HEK293 (cell line): ENCODE results near the gene BBC3.
A peak's percentile ranks its signal among the peaks of the same experiment; 100 is the strongest.

Experiments
- CTCF ChIA-PET: fragments of 350-600 bp; formaldehyde crosslinking; extraction: SDS; loops from one replicate; lab custom pipeline; 2021; ENCODE audit warnings: antibody characterized with exemption; lab: Yijun Ruan, JAX
- POLR2A ChIA-PET: fragments of 300-600 bp; formaldehyde crosslinking; extraction: SDS; loops from one replicate; lab custom pipeline; 2020; ENCODE audit warnings: antibody characterized with exemption, inconsistent platforms; lab: Yijun Ruan, JAX
- H3K27ac ChIP-seq: fragments of 200-500 bp; sonication (Bioruptor generic); 2 replicates; pipeline ENCODE4 v1.5.1; 2014; ENCODE audit warnings: low read depth, low read length, control low read depth, inconsistent platforms; ENCODE audit errors: extremely low read depth
- H3K36me3 ChIP-seq, 2 experiments: fragments of 200-500 bp in 1 of 2; sonication (Bioruptor generic) in 1 of 2; 1 replicate in 1 of 2; 2 replicates in 1 of 2; pipeline ENCODE4 v1.5.1; 2014 to 2017; ENCODE audit warnings: inconsistent platforms in 2 of 2, low read length in 2 of 2; ENCODE audit not compliant: control insufficient read depth in 2 of 2, insufficient read depth in 1 of 2
- H3K4me1 ChIP-seq: fragments of 200-500 bp; sonication (Bioruptor generic); 2 replicates; pipeline ENCODE4 v1.5.1; 2014; ENCODE audit warnings: mild to moderate bottlenecking, low read length, inconsistent platforms; ENCODE audit not compliant: control insufficient read depth, insufficient read depth
- H3K4me3 ChIP-seq: 2 replicates; pipeline ENCODE4 v1.5.1; 2011; ENCODE audit warnings: low read depth, mild to moderate bottlenecking, control low read depth, low read length, moderate library complexity
- H3K9me3 ChIP-seq: fragments of 200-500 bp; sonication (Bioruptor generic); 2 replicates; pipeline ENCODE4 v1.5.1; 2014; ENCODE audit warnings: low read depth, low read length, inconsistent platforms; ENCODE audit not compliant: control insufficient read depth, insufficient read depth
- EGR2 ChIP-seq: fragments of 450-650 bp; formaldehyde crosslinking; IDR thresholded peaks from 2 replicates; pipeline ENCODE4 v1.5.1; 2016; ENCODE audit warnings: low read depth, missing biosample characterization, missing genetic modification characterization
- IKZF3 ChIP-seq: fragments of 450-650 bp; IDR thresholded peaks from 2 replicates; pipeline ENCODE4 v1.5.0; 2018; ENCODE audit warnings: missing biosample characterization, mild to moderate bottlenecking, missing genetic modification characterization, moderate library complexity
- ZBTB26 ChIP-seq: fragments of 450-650 bp; formaldehyde crosslinking; optimal IDR thresholded peaks from 2 replicates; pipeline ENCODE3; 2016; ENCODE audit warnings: missing biosample characterization, mild to moderate bottlenecking, missing genetic modification characterization
- ZNF16 ChIP-seq: fragments of 450-650 bp; formaldehyde crosslinking; IDR thresholded peaks from 2 replicates; pipeline ENCODE4 v1.5.1; 2016; ENCODE audit warnings: low read depth, missing biosample characterization, missing genetic modification characterization
- ZNF202 ChIP-seq: fragments of 450-650 bp; formaldehyde crosslinking; IDR thresholded peaks from 2 replicates; pipeline ENCODE4 v1.5.1; 2016; ENCODE audit warnings: missing biosample characterization, missing genetic modification characterization, borderline replicate concordance
- ZNF48 ChIP-seq: fragments of 450-650 bp; formaldehyde crosslinking; IDR thresholded peaks from 2 replicates; pipeline ENCODE4 v1.5.1; 2016; ENCODE audit warnings: missing biosample characterization, missing genetic modification characterization
- ZNF777 ChIP-seq: fragments of 450-650 bp; formaldehyde crosslinking; IDR thresholded peaks from 2 replicates; pipeline ENCODE4 v1.5.1; 2017; ENCODE audit warnings: missing biosample characterization, missing genetic modification characterization, borderline replicate concordance
- ZXDB ChIP-seq: fragments of 450-650 bp; formaldehyde crosslinking; IDR thresholded peaks from 2 replicates; pipeline ENCODE4 v1.5.1; 2016; ENCODE audit warnings: missing biosample characterization, missing genetic modification characterization
- TF ChIP-seq, protein P1 (sequence below): fragments of 450-650 bp; formaldehyde crosslinking; IDR thresholded peaks from 2 replicates; pipeline ENCODE4 v1.5.1; 2016; ENCODE audit warnings: missing biosample characterization, missing genetic modification characterization
- TF ChIP-seq, protein P2 (sequence below): fragments of 450-650 bp; formaldehyde crosslinking; IDR thresholded peaks from 2 replicates; pipeline ENCODE4 v1.5.1; 2016; ENCODE audit warnings: missing biosample characterization, missing genetic modification characterization
- TF ChIP-seq, protein P3 (sequence below): fragments of 450-650 bp; formaldehyde crosslinking; IDR thresholded peaks from 2 replicates; pipeline ENCODE4 v1.5.1; 2017; ENCODE audit warnings: missing biosample characterization, mild to moderate bottlenecking, missing genetic modification characterization, moderate library complexity
- TF ChIP-seq, protein P4 (sequence below): fragments of 450-650 bp; formaldehyde crosslinking; IDR thresholded peaks from 2 replicates; pipeline ENCODE4 v1.5.1; 2016; ENCODE audit warnings: missing biosample characterization, missing genetic modification characterization, low read depth
- TF ChIP-seq, protein P5 (sequence below): fragments of 450-650 bp; formaldehyde crosslinking; IDR thresholded peaks from 2 replicates; pipeline ENCODE4 v1.5.1; 2016; ENCODE audit warnings: missing biosample characterization, missing genetic modification characterization

Gene BBC3

DNA sequence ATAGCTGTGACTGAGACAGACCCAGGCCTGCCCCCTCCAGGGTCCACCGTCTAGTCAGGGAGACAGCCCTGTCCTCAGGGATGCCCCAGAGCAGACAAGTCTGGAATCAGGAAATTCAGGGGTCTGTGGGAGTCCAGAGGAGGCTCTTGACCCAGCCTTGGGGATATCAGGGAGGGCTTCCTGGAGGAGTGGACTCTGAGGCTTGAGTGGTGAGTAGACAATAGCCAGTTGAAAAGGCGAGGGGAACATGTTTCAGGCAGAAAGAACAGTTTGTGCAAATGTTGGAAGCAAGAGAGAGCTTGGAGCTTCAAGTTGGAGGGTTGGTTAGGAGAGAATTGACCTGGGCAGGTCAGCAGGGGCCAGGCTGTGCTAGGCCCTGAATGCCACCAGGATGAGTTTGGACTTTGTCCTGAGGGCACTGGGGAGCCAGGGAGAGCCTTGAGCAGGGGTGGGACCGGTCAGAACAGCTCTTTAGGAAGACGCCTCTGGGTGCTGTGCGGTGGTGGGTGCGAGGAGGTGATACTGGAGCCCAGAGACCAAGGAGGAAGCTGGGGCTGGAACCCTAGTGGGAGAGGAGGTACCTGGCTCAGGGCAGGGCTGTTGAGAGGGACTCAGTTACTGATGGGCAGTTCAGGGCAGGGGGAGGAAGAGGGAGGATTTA lies 28.0 kb upstream of the BBC3 start:
- CTCF ChIA-PET: interaction anchor here (0.5 to 1.5 kb wide), 7 partner anchors 9 to 151 kb away, joined by 3 to 4 read pairs (median 3); no protein-coding TSS in a partner anchor

GRCh38 chr19:47258434-47258833 lies 27.4 kb upstream of the BBC3 start:
- no peaks in the 10 kb centered on the region for H3K9me3 ChIP-seq
- CTCF ChIA-PET: interaction anchor here (0.6 to 0.7 kb wide), 3 partner anchors 24 to 152 kb away, joined by 3 read pairs; no protein-coding TSS in a partner anchor
- H3K4me3 ChIP-seq: no peak overlapping the region
- 0 out of 2 replicates have a peak overlapping the region, but pooled peaks have one; percentile 67 for H3K27ac ChIP-seq
- H3K4me1 ChIP-seq: peaks cover 12% of the 10 kb centered on the region
- no peak for TF ChIP-seq ZNF48 (tag by site-specific recombination)
- TF ChIP-seq, all 188 proteins: peak for 0
- POLR2A ChIA-PET: interaction anchor here (1.2 kb wide), 1 partner anchor 16 kb away, joined by 3 read pairs; no protein-coding TSS in a partner anchor
- H3K36me3 ChIP-seq: peaks cover 20 to 37% of the 10 kb centered on the region in 2 experiments; a peak in 2 of 3 replicates

More for the DNA sequence above, 28.0 kb upstream of the BBC3 start:
- Histone ChIP-seq H3K27ac (no peak overlapping the region), H3K4me1 (peaks cover 6% of the 10 kb centered on the region), H3K9me3 (no peaks in the 10 kb centered on the region), H3K4me3 (no peak overlapping the region), H3K36me3 (peaks cover 20 to 37% of the 10 kb centered on the region in 2 experiments; a peak in 2 of 3 replicates)
- POLR2A ChIA-PET: interaction anchor here (1.2 kb wide), 1 partner anchor 15 kb away, joined by 3 read pairs; no protein-coding TSS in a partner anchor
- no peak for TF ChIP-seq ZXDB (tag by site-specific recombination)
- 0 out of 2 replicates have a peak, but pooled peaks have one; percentile 56 for TF ChIP-seq ZNF16 (tag by site-specific recombination)

DNA sequence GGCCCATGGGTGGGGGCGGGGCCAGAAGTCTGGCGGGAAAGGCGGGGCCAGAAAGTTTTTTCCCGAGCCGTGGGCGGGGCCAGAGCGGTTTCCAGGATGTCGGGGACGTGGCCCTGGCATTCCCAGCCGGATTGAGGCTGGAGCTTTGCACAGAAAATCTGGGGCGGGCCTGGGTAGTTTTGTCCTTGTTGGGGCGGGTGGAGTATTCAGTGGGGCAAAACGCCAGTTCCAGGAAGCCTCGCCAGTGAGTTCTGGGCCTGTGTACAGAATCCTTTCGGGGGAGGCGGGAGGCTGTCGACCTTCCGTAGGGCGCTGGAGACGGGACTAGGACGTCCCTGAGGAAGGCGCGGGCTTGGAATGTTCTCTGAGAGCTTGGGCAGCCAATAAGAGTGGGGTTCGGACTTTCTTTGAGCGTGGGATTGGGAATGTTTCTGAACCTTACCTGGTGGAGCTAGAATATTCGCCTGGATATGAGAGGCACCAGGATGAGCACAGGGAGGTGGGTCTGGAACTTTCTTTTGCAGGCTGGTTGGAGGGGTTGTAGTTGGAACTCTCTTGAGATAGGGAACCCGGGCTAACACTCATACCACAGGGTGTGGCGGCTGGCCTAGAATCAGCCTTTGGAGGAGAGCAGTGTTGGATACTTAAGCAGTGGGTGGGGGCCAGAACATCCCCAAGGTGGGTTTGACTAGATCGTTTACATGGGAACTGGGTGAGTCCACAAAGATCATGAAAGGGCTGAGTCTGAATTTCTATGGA lies 26.6 kb upstream of the BBC3 start:
- Histone ChIP-seq H3K4me1 (peaks cover 19% of the 10 kb centered on the region), H3K4me3 (peak overlapping the region; percentile 47), H3K36me3 (peaks cover 16 to 36% of the 10 kb centered on the region in 2 experiments; a peak in 2 of 3 replicates), H3K27ac (peak overlapping the region; percentile 67), H3K9me3 (no peaks in the 10 kb centered on the region)
- ChIA-PET POLR2A (interaction anchor here (0.9 to 3.7 kb wide), 16 partner anchors 10 to 258 kb away, joined by 3 to 108 read pairs (median 8); partner anchors contain the start of genes DHX34, INAFM1 and ZC3H4), CTCF (interaction anchor here (0.5 to 3.3 kb wide), 6 partner anchors 12 to 26 kb away, joined by 3 to 44 read pairs (median 4); no protein-coding TSS in a partner anchor)
- TF ChIP-seq, protein P1, sequence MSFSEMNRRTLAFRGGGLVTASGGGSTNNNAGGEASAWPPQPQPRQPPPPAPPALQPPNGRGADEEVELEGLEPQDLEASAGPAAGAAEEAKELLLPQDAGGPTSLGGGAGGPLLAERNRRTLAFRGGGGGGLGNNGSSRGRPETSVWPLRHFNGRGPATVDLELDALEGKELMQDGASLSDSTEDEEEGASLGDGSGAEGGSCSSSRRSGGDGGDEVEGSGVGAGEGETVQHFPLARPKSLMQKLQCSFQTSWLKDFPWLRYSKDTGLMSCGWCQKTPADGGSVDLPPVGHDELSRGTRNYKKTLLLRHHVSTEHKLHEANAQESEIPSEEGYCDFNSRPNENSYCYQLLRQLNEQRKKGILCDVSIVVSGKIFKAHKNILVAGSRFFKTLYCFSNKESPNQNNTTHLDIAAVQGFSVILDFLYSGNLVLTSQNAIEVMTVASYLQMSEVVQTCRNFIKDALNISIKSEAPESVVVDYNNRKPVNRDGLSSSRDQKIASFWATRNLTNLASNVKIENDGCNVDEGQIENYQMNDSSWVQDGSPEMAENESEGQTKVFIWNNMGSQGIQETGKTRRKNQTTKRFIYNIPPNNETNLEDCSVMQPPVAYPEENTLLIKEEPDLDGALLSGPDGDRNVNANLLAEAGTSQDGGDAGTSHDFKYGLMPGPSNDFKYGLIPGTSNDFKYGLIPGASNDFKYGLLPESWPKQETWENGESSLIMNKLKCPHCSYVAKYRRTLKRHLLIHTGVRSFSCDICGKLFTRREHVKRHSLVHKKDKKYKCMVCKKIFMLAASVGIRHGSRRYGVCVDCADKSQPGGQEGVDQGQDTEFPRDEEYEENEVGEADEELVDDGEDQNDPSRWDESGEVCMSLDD (tag by site-specific recombination): no peak
- TF ChIP-seq, protein P2, sequence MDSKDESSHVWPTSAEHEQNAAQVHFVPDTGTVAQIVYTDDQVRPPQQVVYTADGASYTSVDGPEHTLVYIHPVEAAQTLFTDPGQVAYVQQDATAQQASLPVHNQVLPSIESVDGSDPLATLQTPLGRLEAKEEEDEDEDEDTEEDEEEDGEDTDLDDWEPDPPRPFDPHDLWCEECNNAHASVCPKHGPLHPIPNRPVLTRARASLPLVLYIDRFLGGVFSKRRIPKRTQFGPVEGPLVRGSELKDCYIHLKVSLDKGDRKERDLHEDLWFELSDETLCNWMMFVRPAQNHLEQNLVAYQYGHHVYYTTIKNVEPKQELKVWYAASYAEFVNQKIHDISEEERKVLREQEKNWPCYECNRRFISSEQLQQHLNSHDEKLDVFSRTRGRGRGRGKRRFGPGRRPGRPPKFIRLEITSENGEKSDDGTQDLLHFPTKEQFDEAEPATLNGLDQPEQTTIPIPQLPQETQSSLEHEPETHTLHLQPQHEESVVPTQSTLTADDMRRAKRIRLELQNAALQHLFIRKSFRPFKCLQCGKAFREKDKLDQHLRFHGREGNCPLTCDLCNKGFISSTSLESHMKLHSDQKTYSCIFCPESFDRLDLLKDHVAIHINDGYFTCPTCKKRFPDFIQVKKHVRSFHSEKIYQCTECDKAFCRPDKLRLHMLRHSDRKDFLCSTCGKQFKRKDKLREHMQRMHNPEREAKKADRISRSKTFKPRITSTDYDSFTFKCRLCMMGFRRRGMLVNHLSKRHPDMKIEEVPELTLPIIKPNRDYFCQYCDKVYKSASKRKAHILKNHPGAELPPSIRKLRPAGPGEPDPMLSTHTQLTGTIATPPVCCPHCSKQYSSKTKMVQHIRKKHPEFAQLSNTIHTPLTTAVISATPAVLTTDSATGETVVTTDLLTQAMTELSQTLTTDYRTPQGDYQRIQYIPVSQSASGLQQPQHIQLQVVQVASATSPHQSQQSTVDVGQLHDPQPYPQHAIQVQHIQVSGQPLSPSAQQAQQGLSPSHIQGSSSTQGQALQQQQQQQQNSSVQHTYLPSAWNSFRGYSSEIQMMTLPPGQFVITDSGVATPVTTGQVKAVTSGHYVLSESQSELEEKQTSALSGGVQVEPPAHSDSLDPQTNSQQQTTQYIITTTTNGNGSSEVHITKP (tag by site-specific recombination): peak; percentile 67; the same call in 1 of the 2 replicates
- TF ChIP-seq, protein P3, sequence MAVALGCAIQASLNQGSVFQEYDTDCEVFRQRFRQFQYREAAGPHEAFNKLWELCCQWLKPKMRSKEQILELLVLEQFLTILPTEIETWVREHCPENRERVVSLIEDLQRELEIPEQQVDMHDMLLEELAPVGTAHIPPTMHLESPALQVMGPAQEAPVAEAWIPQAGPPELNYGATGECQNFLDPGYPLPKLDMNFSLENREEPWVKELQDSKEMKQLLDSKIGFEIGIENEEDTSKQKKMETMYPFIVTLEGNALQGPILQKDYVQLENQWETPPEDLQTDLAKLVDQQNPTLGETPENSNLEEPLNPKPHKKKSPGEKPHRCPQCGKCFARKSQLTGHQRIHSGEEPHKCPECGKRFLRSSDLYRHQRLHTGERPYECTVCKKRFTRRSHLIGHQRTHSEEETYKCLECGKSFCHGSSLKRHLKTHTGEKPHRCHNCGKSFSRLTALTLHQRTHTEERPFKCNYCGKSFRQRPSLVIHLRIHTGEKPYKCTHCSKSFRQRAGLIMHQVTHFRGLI (tag by site-specific recombination): peak; percentile 65
- TF ChIP-seq ZNF202 (tag by site-specific recombination) (no peak), EGR2 (peak; percentile 14; the same call in 1 of the 2 replicates), ZNF16 (tag by site-specific recombination) (no peak), ZBTB26 (tag by site-specific recombination) (peak; percentile 42), IKZF3 (peak; percentile 91), ZNF777 (tag by site-specific recombination) (peak; percentile 72; the same call in 1 of the 2 replicates)
- TF ChIP-seq, protein P4, sequence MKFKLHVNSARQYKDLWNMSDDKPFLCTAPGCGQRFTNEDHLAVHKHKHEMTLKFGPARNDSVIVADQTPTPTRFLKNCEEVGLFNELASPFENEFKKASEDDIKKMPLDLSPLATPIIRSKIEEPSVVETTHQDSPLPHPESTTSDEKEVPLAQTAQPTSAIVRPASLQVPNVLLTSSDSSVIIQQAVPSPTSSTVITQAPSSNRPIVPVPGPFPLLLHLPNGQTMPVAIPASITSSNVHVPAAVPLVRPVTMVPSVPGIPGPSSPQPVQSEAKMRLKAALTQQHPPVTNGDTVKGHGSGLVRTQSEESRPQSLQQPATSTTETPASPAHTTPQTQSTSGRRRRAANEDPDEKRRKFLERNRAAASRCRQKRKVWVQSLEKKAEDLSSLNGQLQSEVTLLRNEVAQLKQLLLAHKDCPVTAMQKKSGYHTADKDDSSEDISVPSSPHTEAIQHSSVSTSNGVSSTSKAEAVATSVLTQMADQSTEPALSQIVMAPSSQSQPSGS (tag by site-specific recombination): no peak
- TF ChIP-seq, protein P5, sequence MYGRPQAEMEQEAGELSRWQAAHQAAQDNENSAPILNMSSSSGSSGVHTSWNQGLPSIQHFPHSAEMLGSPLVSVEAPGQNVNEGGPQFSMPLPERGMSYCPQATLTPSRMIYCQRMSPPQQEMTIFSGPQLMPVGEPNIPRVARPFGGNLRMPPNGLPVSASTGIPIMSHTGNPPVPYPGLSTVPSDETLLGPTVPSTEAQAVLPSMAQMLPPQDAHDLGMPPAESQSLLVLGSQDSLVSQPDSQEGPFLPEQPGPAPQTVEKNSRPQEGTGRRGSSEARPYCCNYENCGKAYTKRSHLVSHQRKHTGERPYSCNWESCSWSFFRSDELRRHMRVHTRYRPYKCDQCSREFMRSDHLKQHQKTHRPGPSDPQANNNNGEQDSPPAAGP (tag by site-specific recombination): no peak
